ENCODE data around the gene NPDC1.

DNA sequence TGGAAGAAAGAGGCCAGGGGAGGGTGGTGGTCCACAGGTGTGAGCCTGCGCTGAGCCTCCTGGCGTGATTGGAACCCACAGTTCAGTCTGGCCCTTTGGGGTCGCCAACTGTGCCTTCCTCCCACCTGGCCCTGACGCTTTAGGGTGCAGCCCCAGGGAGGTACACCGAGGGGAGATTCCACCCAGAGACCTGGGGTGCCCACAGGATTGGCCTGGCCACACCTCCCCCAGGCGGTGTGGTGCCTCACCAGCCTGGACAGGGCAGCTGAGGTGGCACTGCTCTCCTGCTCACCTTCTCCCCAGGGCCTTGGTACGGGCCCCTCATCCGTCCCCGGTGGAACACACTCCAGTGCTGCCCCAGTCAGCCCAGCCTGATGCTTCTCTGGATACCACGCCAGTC, 48.6 kb downstream of the NPDC1 start:
- TF ChIP-seq, protein P1, sequence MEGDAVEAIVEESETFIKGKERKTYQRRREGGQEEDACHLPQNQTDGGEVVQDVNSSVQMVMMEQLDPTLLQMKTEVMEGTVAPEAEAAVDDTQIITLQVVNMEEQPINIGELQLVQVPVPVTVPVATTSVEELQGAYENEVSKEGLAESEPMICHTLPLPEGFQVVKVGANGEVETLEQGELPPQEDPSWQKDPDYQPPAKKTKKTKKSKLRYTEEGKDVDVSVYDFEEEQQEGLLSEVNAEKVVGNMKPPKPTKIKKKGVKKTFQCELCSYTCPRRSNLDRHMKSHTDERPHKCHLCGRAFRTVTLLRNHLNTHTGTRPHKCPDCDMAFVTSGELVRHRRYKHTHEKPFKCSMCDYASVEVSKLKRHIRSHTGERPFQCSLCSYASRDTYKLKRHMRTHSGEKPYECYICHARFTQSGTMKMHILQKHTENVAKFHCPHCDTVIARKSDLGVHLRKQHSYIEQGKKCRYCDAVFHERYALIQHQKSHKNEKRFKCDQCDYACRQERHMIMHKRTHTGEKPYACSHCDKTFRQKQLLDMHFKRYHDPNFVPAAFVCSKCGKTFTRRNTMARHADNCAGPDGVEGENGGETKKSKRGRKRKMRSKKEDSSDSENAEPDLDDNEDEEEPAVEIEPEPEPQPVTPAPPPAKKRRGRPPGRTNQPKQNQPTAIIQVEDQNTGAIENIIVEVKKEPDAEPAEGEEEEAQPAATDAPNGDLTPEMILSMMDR (IDR thresholded peaks at IDR 0.05; ENCODE audit: low read depth, low read length) = no peak
- TF ChIP-seq EZH2phosphoT487 (IDR thresholded peaks at IDR 0.05; ENCODE audit: low read depth) = no peak
